HG03097 (cell line): ENCODE results near the gene PLK3.
"Not testable (repeated sequence)": the region's sequence is repeated elsewhere in the genome, so short reads cannot be mapped to it uniquely, and the experiment has no call there.

Experiments
- ATAC-seq: cut with Tn5 transposase; IDR thresholded peaks from one replicate; pipeline ENCODE4 v1.9.1; 2021; ENCODE audit not compliant: unreplicated experiment, low FRiP score

PLK3 gene

DNA sequence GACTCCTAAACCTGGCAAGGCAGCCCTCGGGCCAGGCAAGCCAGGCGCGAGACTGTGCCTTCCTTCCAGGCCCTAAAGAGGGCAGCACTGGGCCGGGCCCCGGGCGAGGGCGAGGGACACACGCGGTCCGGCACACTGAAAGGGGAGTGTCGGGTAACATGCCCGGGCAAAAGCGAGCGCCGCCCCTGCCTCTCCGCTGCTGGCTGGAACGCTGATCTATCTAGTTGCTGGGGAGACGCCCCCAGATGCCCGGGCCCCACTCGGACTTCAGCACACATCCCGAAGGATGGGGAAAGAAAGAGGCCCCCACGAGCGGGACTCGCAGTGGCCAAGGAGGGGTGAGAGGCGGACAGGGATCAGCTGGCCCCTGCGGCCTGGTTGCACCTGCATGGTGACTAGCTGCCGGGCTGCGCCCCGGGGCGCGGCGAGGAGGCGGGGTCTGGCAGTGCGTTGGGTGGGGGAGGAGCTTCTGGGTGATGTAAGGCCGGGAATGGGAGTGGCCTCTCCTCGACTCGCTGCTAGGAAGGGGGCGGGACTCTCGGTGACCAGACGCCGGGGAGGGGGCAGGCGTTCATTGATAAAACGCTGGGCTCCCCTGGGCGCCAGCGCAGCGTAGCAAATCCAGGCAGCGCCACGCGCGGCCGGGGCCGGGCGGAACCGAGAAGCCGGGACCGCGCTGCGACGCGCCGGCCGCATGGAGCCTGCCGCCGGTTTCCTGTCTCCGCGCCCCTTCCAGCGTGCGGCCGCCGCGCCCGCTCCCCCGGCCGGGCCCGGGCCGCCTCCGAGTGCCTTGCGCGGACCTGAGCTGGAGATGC is at the start of gene PLK3:
PLK3 (plus strand) TSS at position 608 of the 815 bp plus-strand sequence; CDS start at position 695, 87 bp downstream.
- ATAC-seq: peak; percentile 81

DNA sequence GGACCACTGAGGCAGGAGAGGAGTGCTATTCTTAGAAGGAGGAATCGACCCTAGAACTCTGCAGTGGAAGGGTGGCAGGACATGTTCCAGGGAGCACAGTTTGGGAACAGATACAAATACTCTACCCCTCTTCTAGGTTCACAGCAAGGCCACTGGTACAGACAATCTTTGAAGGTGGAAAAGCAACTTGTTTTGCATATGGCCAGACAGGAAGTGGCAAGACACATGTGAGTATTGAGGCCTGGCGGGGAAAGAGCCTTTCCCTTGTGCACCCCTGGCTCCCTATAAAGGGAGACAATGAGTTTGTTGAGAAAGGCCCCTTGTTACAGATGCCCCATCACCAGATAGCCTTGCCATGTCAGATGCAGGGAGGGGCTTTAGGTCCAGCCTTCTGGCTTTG is 42.8 kb upstream of the PLK3 start:
- no peak for ATAC-seq

DNA sequence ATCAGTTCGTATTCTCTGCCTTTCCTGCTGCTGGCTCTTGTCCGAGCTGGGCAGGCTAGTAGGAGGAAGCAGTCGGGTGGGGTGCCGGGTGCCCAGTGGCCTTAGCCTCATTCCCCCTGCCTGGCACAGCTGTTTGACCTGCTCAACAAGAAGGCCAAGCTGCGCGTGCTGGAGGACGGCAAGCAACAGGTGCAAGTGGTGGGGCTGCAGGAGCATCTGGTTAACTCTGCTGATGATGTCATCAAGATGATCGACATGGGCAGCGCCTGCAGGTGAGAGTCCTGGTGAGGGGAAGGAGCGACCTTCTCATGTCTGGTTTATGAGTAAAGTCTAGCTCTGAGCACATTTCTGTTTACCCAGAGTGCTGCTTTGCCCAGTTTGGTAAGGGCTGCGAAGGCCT is 41.1 kb upstream of the PLK3 start:
- no peak for ATAC-seq

DNA sequence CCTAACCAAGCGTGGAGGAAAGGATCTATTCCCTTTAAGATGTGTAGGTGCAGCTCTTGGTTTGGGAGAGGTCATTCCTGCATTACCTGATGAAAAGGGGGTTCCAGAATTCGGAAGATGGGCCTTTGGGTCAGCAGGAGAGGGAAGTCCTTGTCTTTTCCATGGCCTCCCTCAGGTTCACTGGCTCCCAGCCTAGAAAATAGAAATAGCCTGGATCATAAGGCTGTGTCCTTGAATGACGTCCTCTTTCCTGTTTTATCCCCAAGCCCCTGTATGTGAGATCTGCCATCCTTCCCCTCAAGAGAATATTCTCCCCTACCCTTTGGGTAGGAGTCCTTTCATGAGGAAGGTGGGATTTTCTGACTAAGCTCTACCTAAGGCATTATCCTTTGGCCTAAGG is 39.3 kb upstream of the PLK3 start:
- no peak for ATAC-seq

DNA sequence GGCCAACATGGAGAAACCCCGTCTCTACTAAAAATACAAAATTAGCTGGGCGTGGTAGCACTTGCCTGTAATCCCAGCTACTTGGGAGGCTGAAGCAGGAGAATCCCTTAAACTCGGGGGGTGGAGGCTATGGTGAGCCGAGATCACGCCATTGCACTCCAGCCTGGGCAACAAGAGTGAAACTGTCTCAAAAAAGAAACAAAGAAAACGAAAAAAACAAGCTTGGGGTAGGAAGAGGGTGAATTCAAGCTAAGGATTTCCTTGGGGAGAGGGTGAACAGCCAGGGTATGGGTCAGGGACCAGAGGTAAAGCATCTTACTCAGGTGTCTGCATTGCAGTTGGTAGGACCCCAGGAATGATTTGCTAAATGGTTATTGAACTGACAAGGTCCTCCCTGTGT is 33.8 kb upstream of the PLK3 start:
- ATAC-seq: not testable (repeated sequence)

DNA sequence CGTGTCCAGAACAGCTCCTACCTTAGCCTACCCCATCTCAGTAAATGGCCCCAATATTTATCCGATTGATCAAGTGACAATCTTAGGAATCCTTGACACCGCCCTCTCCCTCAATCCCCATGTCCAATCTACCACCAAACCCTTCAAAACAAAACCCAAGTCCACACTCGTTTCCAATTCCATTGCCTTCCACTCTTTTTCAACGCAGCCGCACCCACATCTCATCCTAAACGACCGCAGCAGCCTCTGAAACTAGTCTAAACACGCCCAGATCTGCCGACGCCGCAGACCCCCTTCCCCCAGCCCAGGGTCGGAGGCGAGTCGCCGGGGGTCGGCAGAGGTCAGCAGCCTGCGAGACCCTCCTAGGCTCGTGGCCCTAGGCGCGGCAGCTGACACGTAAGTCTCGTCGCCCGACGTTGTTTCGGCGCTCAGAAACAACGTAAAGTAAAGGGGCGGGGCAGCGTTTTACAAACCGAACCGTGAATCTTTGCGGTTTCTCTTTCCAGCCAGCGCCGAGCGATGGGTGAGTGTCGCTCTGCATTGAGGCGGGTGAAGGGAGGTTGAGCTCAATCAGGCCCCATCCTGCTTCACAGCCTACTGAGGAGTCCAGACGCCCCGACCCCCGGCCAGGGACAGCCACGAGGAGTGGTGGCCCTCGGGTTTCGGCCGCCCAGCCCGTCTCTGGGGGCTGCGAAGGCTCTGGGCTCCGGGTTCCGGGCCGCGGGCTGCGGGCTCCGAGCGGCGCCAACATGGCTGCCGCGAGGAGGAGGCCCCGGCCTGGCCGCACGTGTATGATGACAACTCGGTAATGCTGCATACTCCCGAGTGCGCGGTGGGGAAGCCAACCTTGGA is 24.9 kb upstream of the PLK3 start, which contains the start of gene RPS8:
RPS8 (plus strand) TSS at position 463 of the 852 bp plus-strand sequence; CDS start at position 520, 57 bp downstream.
- peak; percentile 58 for ATAC-seq

DNA sequence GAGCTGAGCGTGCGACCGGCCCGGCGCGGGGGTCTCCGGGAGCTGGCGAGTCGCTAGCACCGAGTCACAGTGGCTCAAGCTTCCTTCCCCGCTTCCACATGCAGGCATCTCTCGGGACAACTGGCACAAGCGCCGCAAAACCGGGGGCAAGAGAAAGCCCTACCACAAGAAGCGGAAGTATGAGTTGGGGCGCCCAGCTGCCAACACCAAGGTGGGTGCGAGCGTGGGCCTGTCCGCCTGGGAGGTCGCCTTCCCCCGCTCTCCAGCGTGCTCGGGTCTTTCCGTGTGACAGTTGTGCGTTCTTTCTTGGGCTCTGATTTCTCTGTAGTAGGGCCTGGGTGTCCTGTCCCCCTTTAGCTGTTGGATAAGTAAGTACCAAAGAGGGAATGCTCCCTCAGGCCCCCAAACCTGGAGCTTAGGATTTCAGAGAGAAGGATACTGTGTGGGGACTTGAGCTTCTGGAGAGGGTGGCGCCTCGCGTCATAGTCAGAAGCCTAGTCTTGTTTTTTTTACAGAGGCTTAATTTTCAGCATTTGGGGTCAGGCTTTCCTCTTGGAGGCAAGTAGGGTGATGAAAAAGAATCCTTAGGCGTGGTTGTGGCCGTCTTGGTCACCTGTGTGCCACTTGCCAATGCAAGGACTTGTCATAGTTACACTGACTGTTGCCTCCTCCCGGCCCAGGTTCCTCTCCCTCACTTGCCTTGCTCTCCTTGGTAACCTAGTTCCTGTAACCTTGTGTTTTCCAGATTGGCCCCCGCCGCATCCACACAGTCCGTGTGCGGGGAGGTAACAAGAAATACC is 24.0 kb upstream of the PLK3 start:
- ATAC-seq: peak; percentile 19

DNA sequence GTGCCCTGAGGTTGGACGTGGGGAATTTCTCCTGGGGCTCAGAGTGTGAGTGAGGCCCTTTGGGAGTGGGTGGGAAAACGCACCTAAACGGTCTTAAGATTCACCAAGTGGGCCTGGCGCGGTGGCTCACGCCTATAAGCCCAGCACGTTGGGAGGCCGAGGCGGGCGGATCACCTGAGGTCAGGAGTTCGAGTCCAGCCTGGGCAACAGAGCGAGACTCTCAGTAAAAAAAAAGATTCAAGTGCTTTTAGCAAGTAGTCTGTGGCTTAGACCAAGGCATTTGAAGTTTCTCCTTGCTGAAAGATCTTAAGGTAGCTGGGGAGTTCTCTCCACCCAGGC is 23.5 kb upstream of the PLK3 start:
- ATAC-seq: no peak

DNA sequence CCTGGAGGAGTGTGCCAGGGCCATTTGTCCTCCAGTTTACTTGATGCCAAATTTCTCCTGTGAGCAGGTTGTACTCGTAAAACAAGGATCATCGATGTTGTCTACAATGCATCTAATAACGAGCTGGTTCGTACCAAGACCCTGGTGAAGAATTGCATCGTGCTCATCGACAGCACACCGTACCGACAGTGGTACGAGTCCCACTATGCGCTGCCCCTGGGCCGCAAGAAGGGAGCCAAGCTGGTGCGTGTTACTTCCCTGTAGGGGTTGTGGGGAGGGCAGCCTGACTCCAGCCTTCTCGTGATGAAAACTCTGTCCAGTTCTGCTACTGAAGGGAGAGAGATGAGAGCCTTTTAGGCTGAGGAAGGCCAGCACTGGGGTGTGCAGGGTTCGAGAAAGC is 22.6 kb upstream of the PLK3 start:
- ATAC-seq: no peak

DNA sequence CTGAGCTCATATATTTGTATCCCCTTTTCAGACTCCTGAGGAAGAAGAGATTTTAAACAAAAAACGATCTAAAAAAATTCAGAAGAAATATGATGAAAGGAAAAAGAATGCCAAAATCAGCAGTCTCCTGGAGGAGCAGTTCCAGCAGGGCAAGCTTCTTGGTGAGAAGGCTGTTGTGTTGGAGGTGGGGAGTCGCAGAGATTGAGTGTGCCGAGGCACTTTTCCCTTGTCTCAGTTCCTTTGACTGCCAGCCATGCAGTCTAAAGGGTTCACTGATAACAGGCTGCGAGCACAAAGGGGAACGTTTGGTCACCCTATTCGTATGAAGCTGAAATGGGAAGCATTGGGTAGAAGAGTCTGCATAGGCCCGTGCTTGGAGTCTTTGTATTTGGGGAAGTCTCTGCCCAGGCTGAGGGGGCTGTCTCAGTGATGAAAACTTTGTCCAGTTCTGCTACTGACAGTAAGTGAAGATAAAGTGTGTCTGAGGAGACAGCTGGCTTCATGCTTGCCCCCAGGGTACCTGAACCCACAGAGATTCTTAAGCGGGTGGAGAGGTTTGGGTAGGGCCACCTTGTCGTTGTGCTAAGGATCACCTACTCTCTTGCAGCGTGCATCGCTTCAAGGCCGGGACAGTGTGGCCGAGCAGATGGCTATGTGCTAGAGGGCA is 22.1 kb upstream of the PLK3 start:
- ATAC-seq: no peak

DNA sequence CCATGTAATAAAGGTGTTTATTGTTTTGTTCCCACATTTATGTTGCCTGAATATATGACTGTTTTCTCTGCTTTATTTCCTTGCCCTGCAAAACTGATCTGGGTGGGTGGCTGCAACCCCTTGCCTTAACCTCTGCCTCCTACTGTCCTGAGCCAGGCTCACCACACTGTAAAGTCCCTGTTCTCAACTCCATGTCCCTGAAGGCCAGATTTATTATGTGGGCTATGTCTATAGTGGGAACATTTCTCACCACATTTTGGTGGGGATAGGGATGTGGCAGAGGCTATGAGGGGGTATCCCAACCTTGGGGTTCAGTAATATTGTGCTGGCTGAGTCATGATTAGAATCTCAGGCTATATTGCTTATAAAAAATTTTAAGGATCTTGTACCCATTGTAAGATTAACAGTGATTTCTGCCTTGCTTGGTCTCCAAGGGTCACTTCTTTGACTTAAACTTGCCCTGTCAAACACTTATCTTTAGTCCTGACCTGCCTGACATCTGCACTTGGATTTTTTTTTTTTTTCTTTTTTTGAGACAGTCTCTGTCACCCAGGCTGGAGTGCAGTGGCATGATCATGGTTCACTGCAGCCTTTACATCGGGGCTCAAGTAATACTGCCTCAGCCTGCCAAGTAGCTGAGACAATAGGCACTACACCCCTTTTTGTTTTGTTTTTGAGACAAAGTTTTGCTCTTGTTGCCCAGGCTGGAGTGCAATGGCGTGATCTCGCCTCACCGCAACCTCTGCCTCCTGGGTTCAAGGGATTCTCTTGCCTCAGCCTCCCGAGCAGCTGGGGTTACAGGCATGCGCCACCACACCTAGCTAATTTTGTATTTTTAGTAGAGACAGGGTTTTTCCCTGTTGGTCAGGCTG is 21.2 kb upstream of the PLK3 start:
- ATAC-seq: no peak

DNA sequence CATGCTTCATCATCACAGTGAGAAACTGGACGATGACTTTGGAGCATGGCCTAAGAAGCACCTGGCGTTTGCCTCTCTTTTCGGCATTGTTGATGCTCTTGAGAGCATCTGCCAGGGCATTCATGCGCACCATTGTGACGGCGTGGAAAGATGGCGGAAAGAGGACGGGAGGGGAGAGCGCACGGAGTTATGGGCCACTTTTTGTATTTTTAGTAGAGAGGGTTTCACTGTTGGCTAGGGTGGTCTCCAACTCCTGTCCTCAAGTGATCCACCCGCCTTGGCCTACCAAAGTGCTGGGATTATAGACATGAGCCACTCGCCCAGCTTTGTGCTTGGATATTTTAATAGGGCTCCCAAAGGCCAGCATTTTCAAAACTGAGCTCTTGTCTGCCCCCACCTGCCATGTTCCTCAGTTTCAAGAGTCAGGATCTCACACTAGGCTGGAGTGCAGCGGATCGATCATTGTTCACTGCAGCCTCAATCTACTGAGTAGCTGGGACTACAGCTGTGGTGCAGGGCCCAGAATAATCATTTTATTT is 19.5 kb upstream of the PLK3 start:
- ATAC-seq: no peak

DNA sequence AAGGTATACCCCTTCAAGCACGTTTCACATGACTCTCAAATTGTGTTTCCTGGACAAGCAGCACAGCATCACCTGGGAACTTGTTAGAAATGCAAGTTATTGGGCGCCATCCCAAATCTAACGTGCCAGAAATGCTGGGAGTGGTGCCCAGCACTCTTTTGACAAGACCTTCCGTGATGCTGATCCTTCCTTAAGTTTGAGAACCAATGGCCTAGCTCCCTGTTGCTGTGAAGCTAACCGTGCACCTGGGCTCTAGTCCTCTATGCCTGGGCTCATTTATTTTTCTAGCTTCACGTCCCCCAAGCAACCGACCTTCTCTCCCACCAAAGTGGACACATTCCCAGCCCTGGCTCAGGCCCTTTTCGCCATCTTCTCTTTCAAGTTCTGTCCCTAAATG is 16.5 kb upstream of the PLK3 start:
- ATAC-seq: no peak

DNA sequence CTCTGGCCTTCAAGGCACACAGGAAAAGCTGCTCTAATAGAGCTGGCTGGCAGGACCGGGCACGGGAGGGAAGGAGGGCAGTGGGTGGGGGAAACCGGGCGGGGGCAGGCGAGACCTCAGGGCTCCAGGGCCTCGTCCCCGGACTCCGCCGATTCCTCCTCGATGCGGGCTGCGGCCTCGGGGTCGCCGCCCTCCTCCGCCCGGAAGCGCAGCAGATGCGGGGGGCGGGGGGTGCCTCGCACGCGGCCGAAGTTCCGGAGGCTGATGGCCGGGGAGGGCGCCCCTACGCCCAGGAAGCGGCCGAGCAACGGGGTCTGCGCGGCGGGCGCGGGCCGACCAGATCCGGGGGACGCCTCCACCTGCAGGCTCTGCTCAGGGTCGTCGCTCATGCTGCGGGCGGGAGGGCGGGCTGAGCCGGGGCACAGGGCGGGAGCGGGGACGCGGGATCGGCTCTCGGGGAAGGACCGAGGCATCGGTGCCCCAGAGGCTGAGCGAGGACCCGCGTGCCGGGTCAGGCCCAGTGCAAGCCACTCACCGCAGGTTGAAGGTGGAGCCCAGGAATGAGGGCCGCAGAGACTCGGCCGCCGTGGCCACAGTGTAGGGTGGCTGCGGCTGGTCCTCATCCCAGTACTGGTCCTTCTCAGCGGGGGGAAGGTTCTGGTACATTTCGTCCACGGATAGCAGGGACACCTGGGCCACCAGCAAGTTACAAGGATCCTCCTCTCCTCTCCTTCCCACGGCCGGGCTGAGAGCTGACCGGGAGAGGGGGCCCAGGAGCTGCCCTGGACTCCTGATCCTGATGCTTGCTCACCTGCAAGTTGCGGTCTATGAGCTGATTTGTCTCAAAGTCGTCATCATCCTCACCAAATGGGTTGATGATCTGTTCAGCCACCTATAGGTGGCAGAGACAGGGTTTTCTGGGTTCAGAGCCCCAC is 15.8 kb upstream of the PLK3 start:
- ATAC-seq: no peak

DNA sequence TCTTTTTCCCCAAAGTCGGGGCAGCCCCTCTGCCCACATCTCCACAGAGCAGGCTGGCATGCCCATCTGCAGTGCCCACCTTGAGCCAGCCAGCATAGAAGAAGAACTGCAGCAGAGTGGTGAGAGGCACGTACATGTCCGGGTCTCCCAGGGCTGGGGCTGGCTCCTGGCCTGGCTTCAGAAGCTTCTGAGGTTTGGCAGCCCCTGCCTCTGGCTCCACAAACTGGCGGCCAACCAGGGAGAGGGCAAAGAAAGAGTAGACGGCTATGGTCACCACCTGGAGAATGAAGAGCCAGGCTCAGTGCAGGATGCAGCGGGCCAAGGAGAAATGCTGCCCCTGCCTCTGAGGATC is 15.2 kb upstream of the PLK3 start:
- ATAC-seq: no peak

DNA sequence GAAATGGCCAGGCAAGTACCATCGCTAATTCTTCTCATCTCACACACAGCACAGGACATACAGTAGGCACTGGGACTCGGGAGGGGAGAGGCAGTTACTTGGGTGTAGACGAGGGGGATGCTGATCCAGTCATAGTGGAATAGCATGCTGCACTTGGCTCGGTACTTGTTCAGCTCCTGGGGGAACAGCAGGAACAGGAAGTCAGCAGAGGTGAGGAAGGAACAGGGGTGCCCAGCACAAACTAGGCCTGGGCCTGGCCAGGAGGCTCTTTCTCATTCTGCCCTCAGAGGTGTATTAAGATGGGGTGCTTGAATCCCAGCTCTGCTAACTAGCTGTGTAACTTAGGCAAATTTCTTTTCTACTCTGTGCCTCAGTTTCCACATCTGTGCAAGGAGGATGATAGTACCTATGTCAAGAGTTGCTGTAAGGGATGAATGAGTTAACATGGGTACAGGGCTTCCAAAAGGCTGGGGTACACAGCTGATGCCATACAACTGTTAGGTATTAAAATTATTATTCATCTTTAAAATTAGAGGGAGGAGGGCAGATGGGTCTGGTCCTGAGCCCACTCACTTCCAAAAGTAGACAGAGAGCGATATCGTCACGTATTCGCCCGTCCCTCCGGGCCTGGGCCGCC is 14.6 kb upstream of the PLK3 start:
- ATAC-seq: no peak

DNA sequence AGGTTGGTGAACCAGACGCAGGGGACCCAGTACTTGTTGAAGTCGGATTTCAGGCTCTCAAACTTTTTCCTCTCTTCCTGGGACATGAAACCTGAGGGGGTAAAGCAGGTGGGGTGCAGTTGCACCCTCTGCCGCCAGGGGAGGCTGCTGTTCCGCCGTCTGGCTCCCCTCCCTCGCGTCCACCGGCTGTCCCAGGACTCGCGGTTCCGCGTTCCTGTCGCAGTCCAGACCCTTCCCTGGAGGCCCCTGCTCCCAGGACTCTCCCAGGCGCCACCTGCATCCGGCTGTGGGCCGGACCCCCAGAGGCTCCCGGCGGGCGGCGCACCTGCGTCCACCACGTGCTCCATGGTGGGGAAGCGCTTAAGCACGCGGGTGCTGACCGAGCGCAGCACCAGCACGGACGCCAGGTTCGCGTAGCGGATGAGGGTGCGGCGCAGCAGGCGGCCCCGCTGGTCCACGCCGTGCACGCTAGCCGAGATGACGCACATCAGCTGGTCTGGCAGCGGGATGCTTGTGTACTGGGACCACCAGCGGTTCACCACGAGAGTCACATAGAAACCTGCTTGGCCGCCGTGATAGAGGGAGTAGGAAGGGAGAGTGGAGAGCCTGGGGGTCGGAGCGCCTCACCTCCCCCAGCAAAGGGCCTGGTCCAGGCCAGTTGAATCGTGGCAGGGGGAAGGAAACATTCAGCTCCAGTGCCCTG is 13.9 kb upstream of the PLK3 start:
- ATAC-seq: no peak
